Peyer's patch (tissue), 4 donors: ENCODE measurements around the gene SULT2B1. TPM values are rescaled to one million over a fixed set of nuclear protein-coding genes. Genes with fewer than 3 reads are reported as not detected.

Source experiments
- DNase-seq, 3 donors: peaks; one replicate each; pipeline ENCODE4 v3.0.0-alpha.2; 2017 to 2019
- H3K27ac ChIP-seq, 4 donors: fragments of 200-600 bp; sonication (generic); one replicate each; pipeline ENCODE4 v1.5.1; 2016 to 2019
- H3K27me3 ChIP-seq, 2 donors: fragments of 200-600 bp; sonication (generic); one replicate each; pipeline ENCODE4 v1.5.1; 2019
- H3K36me3 ChIP-seq, 3 donors: fragments of 200-600 bp; sonication (generic); one replicate each; pipeline ENCODE4 v1.5.1; 2016 to 2019
- H3K4me1 ChIP-seq, 4 donors: fragments of 200-600 bp; sonication (generic); one replicate each; pipeline ENCODE4 v1.5.1; 2016 to 2019
- H3K4me3 ChIP-seq, 4 donors: fragments of 200-600 bp; sonication (generic); 1 replicate in 3 of 4; 2 replicates in 1 of 4; pipeline ENCODE4 v1.5.1; 2016 to 2019; ENCODE audit warnings: mild to moderate bottlenecking in 1 of 4
- H3K9me3 ChIP-seq, 4 donors: fragments of 200-600 bp; sonication (generic); one replicate each; pipeline ENCODE4 v1.5.1; 2016 to 2019; ENCODE audit warnings: mild to moderate bottlenecking in 1 of 4
- POLR2A ChIP-seq, 2 donors: fragments of 450-650 bp; IDR thresholded peaks; one replicate each; pipeline ENCODE4 v1.5.1; 2017; ENCODE audit warnings: antibody characterized with exemption in 2 of 2, mild to moderate bottlenecking in 2 of 2, moderate library complexity in 2 of 2
- total RNA-seq, 4 donors: library from RNA; depleted of rRNA; stranded (reverse); fragments of >200 nt; gene quantifications; one replicate each; pipeline ENCODE4 v1.1.0, GENCODE V29; 2016
- TF ChIP-seq, protein P1 (sequence below), 6 experiments: fragments of 450-650 bp in 4 of 6; fragments of 200-600 bp in 2 of 6; sonication (generic) in 1 of 6; IDR thresholded peaks; one replicate each; pipeline ENCODE4 v1.5.1; 2017 to 2019; ENCODE audit warnings: antibody characterized with exemption in 6 of 6, mild to moderate bottlenecking in 3 of 6, moderate library complexity in 1 of 6

The SULT2B1 gene
- total RNA-seq, 4 donors from 2014 or later: 2.5 to 14.6 (median 5.9) TPM

DNA sequence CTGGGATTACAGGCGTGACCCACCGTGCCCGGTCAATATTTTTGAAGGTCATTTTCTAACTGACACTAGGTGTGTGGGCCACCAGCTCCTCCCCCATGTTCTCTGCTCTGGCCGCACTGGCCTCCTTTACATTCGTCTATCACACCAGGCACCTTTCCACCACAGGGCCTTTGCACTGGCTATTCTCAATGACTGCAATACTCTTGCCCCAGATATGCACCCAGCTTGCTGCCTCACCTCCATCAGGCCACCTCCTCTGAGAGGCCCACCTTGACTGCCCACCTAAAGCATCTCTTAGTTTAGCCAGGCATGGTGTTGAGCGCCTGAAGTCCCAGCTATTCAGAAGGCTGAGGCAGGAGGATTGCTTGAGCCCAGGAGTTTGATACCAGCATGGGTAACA is 10.2 kb upstream of the SULT2B1 start:
- TF ChIP-seq POLR2A (IDR thresholded peaks at IDR 0.05): no peak
- no peaks in the 10 kb centered on the region for H3K9me3 ChIP-seq
- no peaks in the 10 kb centered on the region for H3K27me3 ChIP-seq
- H3K4me1 ChIP-seq: peaks cover 0 to 18% (median 0%) of the 10 kb centered on the region in 4 donors
- no peak overlapping the region for H3K4me3 ChIP-seq
- no peaks in the 10 kb centered on the region for H3K36me3 ChIP-seq
- DNase-seq: no peak
- H3K27ac ChIP-seq: no peak overlapping the region

DNA sequence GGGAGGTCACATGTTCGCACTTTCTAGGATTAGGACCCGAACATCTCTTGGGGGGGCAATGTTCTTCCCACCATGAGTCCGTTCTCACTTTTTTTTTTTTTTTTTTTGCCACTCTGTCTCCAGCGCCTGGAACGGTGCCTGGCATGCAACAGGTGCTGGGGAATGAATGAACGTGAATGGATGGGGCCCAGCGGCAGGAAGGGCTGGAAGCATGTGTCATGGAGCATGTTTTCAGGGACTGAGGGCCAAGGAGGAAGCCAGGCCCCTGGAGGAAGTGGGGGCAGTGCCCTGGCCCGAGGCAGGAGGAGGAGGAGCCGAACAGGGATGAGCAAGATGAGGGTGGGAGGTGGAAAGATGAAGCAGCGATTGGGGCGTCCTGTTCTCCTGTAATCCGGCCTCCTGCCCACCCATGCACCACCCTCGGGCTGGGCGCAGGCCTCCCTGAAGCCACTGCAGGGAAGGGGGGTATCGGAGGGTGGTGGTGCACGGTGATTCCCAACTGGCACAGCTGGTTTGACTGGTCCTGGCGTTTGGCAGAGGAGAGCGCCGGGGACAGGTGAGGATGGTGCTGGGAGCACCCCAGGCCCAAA is 8.8 kb upstream of the SULT2B1 start:
- TF ChIP-seq POLR2A (IDR thresholded peaks at IDR 0.05): no peak
- TF ChIP-seq, protein P1, sequence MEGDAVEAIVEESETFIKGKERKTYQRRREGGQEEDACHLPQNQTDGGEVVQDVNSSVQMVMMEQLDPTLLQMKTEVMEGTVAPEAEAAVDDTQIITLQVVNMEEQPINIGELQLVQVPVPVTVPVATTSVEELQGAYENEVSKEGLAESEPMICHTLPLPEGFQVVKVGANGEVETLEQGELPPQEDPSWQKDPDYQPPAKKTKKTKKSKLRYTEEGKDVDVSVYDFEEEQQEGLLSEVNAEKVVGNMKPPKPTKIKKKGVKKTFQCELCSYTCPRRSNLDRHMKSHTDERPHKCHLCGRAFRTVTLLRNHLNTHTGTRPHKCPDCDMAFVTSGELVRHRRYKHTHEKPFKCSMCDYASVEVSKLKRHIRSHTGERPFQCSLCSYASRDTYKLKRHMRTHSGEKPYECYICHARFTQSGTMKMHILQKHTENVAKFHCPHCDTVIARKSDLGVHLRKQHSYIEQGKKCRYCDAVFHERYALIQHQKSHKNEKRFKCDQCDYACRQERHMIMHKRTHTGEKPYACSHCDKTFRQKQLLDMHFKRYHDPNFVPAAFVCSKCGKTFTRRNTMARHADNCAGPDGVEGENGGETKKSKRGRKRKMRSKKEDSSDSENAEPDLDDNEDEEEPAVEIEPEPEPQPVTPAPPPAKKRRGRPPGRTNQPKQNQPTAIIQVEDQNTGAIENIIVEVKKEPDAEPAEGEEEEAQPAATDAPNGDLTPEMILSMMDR (IDR thresholded peaks at IDR 0.05): no peak
- H3K9me3 ChIP-seq: no peaks in the 10 kb centered on the region
- H3K36me3 ChIP-seq: no peaks in the 10 kb centered on the region
- H3K4me3 ChIP-seq: no peak overlapping the region
- peak in 2 of 3 donors; percentile 51 to 64 for DNase-seq
- H3K27ac ChIP-seq: no peak overlapping the region
- H3K27me3 ChIP-seq: no peaks in the 10 kb centered on the region
- peaks cover 0 to 18% (median 0%) of the 10 kb centered on the region in 4 donors for H3K4me1 ChIP-seq

DNA sequence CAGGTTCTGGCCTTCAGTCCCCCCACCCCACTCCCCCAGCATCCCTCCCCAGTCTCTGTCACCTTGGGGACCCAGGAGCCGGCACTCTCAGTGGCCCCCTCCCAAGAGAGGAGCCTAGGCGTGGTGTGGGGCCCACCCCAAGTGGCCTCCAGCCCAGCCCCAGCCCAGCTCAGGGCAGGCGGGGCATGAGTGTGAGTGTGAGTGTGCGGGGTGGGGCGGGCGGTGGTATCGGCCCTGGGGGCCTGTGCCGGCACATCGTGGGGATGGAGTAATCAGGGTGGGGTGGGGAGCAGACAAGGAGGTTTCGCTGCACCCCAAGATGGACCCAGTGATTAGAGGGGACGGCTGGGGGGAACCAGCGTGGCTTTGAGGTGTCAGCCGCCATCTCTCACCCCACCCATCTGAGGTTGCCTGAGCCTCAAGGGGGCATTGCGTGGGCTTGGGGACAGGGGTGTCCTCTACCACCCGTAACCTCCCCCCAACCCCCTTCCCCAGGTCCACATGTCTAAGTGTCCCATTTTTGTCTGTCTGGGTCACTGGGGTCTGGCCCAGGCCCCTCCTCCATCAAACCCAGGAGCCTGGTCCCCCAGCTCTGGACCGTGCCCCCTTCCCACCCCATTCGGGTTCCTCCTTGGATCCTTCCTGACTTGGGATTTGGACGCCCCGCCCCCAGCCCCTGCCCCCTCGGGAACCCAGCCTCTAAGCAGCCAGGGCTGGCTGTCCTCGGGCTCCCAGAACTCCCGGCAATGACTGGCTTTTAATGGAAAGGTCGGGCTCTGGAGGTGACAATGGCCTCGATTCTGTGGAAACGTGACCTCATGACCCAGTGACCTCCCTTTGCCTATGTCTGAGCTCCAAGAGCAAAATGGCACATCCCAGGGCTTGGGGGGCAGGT is 6.9 kb upstream of the SULT2B1 start:
- no peak overlapping the region for H3K4me3 ChIP-seq
- no peak for DNase-seq
- TF ChIP-seq, protein P1 (IDR thresholded peaks at IDR 0.05): no peak
- no peak for TF ChIP-seq POLR2A (IDR thresholded peaks at IDR 0.05)
- no peaks in the 10 kb centered on the region for H3K27me3 ChIP-seq
- H3K36me3 ChIP-seq: no peaks in the 10 kb centered on the region
- H3K27ac ChIP-seq: no peak overlapping the region
- peaks cover 0 to 14% (median 0%) of the 10 kb centered on the region in 4 donors for H3K4me1 ChIP-seq
- H3K9me3 ChIP-seq: no peaks in the 10 kb centered on the region

DNA sequence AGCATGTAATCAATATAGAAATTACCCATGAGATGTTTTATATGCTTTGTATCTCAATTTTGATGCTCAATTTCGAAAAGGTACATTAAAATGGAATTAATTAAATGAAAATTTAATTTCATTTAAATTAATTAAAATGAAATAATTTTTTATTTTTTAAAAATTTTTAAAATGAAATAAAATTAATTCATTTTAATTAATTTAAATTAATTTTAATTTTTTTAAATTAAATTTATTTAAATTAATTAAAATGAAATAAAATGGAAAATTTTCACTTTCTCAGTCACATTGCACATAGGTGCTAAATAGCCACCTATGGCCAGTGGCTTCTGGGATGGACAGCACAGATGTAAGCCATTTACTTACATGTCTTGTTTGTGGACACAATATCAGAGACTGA is 4.2 kb upstream of the SULT2B1 start:
- no peak overlapping the region for H3K4me3 ChIP-seq
- TF ChIP-seq, protein P1 (IDR thresholded peaks at IDR 0.05): no peak
- no peak for TF ChIP-seq POLR2A (IDR thresholded peaks at IDR 0.05)
- H3K9me3 ChIP-seq: no peaks in the 10 kb centered on the region
- H3K27ac ChIP-seq: no peak overlapping the region
- DNase-seq: no peak
- H3K36me3 ChIP-seq: no peaks in the 10 kb centered on the region
- no peaks in the 10 kb centered on the region for H3K27me3 ChIP-seq
- peaks cover 0 to 28% (median 0%) of the 10 kb centered on the region in 4 donors for H3K4me1 ChIP-seq

DNA sequence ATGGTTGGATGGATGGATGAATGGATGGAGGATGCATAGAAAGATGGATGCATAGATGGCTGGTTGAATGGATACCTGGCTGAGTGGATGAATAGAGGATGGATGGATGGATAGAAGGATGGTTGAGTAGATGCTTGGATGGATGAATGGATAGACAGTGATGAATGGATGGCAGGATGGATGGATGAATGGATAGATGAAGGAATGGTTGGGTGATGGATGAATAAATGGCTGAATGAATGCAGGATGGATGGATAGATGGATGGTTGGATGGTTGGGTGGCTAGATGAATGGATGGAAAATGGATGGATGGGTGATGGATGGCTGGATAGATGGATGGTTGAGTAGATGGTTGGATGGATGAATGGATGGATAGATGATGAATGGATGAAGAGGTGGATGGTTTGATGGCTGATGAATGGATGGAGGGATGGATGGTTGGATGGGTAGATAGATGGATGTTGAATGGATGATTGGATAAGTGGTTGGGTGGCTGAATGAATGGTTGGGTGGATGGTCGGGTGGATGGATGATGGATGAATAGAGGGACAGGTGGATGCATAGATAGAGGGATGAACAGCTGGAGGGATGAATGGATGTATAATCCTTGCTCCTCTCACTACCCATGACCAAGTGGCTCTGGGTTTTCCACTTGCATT is 3.6 kb upstream of the SULT2B1 start:
- no peak overlapping the region for H3K27ac ChIP-seq
- H3K4me1 ChIP-seq: peaks cover 0 to 28% (median 0%) of the 10 kb centered on the region in 4 donors
- H3K27me3 ChIP-seq: no peaks in the 10 kb centered on the region
- no peak for TF ChIP-seq POLR2A (IDR thresholded peaks at IDR 0.05)
- TF ChIP-seq, protein P1 (IDR thresholded peaks at IDR 0.05): no peak
- H3K4me3 ChIP-seq: no peak overlapping the region
- DNase-seq: no peak
- no peaks in the 10 kb centered on the region for H3K36me3 ChIP-seq
- H3K9me3 ChIP-seq: no peaks in the 10 kb centered on the region

DNA sequence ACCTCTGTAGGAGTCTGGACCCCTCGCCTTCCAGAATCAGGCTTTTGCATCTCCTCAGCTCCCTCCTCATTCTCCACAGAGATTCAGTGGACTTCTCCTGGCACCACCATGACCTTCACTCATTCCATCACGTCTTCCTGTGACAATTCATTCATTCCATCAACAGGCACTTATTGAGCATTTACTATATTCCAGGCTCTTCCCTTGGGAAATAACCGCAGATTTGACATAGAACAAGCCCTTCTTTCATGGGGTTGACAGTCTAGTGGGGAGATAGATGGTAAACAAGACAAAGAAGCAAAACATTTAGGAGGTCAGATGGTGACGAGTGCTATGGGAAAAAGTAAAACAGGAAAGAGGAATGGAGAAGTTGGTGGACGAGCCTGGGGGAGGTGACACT is 2.6 kb upstream of the SULT2B1 start:
- Histone ChIP-seq H3K4me1 (peaks cover 0 to 34% (median 0%) of the 10 kb centered on the region in 4 donors), H3K9me3 (no peaks in the 10 kb centered on the region), H3K27me3 (no peaks in the 10 kb centered on the region), H3K4me3 (no peak overlapping the region), H3K36me3 (no peaks in the 10 kb centered on the region), H3K27ac (no peak overlapping the region)
- no peak for DNase-seq
- TF ChIP-seq POLR2A (IDR thresholded peaks at IDR 0.05): no peak
- TF ChIP-seq, protein P1 (IDR thresholded peaks at IDR 0.05): no peak
